ENCODE measurements around the gene PLG.
"Not testable (repeated sequence)": the region's sequence is repeated elsewhere in the genome, so short reads cannot be mapped to it uniquely, and the experiment has no call there.

Gene PLG

DNA sequence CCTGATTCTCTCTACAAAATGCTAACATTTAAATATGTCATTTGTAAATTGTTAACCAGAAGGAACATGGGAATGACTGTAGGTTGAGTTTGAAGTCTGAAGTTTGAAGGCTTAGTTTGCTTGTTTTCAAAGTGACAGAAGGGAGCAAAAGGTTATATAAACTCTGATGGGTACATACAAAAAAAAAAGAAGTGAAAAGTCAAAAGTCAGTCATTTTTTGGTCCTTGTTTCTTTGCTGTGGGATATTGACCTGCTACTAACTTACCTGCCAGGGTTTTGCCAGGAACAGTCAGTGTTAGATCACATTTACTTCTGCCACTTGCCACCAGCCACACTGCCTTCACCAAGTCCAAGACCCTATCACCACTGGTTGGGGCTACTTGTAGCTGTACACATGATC lies 6.9 kb downstream of the PLG start:
- not testable (repeated sequence) for DNase-seq

DNA sequence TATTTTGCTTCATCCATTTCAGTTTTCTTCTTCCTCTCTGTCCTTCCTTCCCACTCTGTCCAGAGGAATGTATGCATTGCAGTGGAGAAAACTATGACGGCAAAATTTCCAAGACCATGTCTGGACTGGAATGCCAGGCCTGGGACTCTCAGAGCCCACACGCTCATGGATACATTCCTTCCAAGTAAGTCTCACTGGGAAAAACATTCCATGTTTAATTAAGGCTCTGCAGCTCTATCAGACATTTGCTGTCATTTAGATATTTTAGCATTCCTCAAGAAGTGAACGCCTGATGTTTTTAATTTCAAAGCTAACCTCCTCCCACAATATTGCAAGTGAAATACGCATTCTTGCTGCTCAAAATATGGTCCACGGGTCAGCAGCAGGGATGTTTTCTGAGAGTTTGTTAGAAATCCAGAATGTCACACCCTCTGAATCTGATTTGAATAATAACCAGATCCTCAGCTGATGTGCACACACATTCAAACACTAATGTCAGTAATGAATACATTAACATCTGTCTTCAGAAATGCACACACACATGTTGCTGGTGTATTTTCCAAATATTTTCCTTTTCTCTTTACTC lies 12.8 kb downstream of the PLG start:
- DNase-seq, result no peak

DNA sequence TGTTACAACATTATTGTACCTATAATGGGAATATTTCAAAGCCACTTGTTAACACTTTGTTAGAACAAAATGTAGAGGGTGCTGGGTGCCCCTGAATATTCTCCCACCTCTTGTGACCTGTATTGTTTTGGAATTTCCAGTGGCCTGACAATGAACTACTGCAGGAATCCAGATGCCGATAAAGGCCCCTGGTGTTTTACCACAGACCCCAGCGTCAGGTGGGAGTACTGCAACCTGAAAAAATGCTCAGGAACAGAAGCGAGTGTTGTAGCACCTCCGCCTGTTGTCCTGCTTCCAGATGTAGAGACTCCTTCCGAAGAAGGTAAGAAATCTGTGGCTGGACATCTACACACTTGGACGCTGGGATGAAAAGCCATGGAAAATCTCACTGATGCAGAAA lies 28.9 kb downstream of the PLG start:
- no peak for DNase-seq

DNA sequence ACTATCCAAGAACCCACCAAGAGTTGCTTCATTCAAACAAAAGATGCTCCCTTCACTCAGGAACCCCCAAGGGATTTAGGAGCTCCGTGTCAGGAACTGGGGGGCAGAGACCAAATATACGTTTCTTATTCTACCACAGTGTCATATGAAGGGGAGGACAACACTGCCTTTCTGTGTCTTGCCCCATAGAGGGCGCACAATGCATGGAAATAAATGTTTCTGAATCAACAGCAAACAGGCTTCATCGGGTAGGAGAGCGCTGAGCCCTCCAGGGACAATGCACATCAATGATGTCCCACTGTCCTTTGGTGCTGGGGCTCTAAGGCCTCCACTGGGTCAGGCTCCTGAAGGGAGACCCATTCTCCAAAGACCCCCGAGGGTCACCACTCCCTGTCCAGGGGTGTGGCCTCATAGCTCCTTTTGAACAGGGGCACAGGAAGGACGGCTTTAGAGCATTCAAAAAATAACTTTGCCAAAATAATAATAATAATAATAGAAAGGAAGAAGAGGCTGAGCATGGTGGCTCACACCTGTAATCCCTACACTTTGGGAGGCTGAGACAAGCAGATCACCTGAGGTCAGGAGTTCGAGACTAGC lies 31.1 kb downstream of the PLG start:
- no peak for DNase-seq

DNA sequence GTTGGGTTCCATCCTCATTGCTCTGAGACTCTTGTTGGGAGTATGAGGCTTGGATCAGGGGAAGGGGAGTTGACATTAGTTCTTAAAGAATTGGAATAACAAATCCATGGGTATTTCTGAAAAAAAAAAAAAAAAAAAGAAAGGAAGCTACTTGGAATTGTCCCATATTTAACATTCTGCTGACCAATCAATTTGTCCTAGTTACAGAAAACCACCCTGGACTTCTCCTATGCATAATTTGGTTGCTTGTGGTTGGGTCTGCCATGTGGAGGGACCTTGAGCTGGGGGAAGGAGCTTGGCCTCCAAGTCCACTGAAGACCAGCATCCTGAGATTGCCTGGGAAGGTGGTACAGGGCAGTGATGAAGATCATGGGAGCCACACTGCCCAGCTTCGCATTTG lies 32.6 kb downstream of the PLG start:
- no peak for DNase-seq

DNA sequence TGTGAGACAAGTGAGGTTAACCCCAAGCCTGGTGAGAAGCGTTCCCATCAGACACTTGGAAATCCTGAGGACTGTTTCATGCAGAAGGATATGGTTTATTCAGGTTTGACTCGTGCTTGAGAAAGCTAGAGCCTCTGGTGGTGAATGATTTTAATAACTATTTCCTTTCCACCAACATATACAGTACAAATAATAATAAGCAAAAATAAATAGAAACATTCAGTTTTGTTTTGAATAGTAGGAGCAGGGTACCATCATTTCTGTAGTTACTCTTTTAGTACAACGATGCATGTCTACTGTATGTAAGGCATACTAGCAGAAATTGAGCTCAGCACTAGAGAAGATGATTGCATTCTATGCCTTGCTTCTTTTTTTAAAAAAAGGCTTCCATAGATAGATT lies 33.5 kb downstream of the PLG start:
- DNase-seq, result no peak

DNA sequence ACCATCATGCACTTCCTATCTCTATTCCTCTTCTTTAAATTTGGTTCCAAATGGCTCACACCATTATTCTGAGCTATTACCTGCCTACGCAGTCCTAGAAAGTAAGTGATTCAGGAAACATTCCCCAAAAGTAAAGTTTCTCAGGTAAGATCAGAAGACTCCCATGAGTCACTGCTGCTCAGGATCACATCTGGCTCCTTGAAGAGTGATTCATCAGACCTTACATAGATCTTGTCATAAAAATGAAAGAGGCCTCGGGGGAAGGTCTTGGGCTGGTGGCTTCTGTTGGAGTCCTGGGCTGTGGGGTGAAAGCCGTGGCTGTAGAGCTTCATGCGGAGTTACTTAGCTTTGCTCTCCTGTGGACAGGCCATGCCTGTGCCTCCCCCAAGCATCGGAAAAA lies 35.9 kb downstream of the PLG start:
- DNase-seq, result no peak

DNA sequence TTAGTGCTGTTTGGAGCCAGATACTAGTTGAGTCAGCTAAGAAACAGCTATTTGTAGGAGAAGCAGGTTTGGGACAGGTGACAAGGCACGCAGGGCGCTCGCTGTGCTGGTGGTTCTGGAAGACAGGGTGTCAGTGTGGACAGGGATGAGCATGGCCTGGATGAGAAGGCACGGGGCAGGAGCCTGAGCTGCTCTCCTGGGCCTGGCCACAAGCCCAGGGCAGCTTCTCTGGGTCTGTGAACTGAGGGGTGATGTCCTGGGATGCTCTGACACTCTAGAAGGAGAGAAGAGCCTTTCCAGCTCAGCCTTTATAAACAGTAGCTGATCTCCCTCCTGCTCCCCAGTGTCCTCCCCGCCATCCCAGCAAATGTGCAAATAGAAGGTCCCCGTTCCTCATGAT lies 37.9 kb downstream of the PLG start:
- DNase-seq, result no peak

DNA sequence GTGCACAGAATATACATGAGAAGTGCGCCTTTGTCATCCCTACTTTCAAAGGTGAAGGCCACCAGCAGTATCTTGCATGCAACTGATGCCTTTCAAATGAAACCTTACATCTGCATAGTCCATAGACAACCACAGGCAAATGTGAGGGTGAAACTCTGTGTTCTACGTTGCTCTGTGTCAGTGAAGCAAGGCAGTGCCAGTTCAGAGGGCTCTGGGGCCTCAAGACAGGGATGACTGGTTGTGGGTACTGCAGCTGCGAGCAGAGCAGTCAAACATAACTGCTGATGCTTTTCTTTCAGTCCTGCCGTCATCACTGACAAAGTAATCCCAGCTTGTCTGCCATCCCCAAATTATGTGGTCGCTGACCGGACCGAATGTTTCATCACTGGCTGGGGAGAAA lies 39.0 kb downstream of the PLG start:
- DNase-seq, result not testable (repeated sequence)

DNA sequence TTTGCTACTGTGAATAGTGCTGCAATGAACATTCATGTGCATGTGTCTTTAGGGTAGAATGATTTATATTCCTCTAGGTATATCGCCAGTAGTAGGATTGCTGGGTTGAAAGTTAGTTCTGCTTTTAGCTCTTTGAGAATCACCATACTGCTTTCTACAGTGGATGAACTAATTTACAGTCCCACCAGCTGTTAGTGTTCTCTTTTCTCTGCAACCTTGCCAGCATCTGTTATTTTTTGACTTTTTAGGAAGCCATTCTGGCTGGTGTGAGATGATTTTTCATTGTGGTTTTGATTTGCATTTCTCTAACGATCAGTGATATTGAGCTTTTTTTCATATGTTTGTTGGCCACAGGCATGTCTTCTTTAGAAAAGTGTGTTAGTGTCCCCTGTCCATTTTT lies 40.0 kb downstream of the PLG start:
- no peak for DNase-seq

DNA sequence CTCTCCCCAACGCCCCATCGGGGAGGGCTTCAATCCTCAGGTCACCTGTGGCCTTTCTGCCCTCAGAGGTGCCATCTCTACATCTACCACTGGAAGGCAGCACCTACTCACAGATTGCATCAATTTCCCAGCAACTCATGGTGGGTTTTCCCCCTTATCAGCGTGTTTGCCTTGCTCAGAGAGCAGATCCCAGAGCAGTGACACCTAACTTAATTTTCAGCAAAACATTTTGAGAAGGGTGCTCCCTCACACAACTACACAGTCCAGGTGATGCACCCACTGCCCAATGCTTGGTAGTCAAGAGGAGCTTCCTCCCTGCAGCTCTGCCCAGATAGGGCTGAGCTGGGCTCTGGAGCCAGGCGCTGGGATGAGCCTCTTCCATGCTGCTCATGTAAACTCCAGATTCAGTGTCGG lies 48.2 kb downstream of the PLG start:
- DNase-seq, result no peak

DNA sequence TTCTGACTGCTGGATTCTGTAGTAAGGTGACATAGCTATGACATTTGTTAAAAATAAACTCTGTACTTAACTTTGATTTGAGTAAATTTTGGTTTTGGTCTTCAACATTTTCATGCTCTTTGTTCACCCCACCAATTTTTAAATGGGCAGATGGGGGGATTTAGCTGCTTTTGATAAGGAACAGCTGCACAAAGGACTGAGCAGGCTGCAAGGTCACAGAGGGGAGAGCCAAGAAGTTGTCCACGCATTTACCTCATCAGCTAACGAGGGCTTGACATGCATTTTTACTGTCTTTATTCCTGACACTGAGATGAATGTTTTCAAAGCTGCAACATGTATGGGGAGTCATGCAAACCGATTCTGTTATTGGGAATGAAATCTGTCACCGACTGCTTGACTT lies 51.2 kb downstream of the PLG start:
- DNase-seq, result not testable (repeated sequence)

DNA sequence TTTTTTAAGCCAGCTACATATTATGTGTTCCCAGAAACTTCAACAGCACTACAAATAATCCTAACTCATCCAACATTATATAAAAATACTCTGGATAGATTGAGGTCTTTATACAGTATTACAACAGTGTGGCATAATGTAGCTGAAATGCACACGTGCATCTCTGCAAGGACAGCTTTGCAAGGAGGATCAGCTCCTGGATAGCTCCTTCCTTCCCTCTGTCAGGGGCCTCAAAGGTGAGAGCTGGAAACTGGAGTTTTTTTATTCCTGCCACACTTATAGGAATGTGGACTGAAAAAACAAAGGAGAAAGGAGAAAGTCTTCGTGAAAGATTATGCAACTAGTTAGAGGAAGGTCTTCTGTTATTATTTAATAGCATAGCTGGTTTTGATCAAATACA lies 53.1 kb downstream of the PLG start:
- no peak for DNase-seq

DNA sequence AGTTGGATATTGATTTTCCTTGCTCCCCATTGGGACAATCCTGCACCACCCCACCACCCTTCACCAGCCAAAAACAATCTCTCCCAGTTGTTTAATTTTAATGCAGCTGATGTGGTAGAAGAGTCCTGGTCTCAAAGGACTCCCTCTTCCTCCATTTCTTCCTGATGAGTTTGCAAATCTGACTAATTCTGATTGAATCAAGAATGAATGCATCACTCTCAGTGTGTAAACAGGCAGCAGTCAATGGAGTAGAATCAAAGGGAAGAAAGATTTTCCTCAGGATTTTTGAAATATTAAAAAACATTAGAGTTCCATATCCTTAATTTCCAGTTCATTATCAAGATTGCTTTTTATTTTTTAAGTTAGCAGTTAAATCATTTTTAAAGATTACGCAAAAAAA lies 54.0 kb downstream of the PLG start:
- no peak for DNase-seq

DNA sequence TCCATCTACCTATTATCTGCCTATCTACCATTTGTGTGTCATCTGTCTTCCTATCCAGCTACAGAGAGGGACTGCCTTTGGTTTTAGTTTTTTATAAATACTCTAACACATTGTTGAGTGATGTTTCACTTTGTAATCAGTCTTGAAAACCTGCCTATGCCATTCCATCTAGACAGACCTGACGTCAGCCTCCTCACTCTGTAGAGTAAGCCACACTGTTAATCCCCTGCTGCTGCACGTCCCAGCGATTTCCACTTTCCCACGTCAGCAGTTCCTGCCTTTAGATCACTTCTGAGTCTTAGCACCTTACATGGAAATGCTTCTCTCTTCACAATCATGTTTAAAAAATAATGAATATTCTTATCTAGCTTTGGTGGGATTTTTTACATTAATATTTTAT lies 54.8 kb downstream of the PLG start:
- DNase-seq, result no peak

DNA sequence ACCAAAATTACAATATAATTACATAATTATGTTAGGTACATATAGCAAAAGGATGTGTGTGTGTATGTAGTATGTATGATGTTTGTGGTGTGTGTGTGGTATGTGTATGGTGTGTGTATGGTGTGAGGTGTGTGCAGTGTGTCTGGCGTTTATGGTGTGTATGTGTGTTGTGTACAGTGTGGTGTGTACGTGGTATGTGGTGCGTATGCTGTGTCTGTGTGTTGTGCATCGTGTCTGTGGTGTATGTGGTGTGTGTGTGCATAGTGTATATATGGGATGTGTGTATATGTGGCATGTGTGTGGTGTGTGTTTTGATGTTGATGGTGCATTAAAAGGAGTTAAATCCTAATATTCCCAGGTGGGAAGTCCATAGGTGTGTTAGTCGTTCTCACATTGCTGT lies 62.8 kb downstream of the PLG start:
- DNase-seq, result no peak

DNA sequence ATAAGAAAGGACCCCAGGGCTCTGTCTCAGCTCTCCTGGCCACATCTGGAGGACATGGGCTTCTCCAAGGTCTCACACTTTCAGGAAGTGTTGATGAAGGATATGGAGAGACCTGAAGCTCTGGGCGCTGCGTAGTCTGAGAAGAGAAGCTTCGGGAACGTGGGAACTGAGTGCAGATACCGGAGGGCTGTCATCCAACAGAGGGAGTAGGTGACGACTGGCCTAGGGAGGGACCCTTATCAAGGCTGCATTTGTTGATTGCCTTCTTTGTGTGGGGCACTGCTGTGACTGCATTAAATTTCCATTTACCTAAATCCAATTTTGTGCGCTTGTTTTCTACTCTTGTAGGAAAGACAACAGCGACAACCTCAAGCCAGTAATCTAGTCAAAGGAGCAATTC lies 63.4 kb downstream of the PLG start:
- no peak for DNase-seq

DNA sequence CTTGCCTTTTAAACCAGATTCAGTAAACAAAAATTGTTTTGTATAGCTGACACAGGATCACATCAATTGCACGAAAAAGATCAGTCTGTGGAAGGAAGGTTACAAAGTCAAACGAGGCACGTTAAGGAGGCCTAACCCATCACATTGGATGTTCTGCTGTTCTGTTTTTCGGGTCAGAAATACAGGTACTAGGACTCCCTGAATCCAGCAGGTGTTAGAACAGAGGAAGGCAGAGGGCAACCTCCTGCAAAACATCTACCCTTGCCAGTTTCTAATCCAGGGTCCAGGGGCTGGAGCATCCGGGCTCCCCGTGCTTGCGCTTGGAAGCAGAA lies 64.6 kb downstream of the PLG start:
- DNase-seq, result no peak

DNA sequence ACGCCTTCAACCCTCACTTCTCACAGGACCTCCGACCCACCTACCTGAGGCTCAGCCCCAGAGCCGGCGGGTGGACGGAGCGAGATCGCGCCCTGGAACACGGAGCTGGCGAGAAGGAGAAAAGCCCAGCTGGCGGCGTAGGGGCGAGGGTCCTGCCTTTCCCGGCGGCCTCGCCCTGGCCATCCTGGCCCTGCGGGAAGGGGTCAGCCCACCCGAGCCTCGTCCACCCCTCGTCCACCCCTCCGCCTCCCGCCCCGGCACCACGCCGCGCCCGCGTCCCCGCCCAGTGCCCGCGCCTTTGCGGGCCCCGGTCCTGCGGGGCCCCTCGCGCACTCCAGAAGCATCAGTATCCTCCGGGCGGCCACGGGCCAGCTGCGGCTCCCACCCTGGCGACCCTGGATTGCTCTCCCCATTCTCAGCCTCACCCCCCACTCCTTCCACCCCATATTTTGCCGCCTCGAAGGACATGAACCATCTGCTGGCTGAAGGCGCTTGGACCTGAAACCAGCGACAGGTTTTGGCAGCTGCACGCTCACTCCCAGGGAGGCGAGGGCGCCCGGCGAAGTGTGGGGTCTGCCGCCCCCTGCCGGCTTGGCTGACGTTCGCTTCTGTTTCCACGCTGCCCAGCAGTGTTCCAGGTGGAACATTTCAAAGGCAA lies 65.1 kb downstream of the PLG start:
- DNase-seq, result no peak

DNA sequence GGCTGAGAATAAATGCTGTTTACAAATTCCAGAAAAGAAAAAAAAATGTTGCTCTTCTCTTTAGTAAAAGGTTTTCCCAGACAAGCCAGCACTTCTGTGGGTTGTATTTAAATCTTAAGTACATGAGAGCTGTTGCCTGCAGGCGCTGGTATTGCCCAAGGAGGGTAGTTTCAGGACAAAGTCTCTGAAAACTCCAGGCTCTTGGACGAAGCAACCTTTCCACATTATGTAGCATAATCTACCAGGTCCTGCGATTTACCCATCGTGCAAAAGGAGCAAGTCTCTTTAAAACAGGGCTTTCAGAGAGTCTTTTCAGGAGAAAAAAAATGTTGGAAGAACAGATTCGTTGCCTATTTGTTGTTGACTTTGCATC lies 65.6 kb downstream of the PLG start:
- DNase-seq, result no peak

DNA sequence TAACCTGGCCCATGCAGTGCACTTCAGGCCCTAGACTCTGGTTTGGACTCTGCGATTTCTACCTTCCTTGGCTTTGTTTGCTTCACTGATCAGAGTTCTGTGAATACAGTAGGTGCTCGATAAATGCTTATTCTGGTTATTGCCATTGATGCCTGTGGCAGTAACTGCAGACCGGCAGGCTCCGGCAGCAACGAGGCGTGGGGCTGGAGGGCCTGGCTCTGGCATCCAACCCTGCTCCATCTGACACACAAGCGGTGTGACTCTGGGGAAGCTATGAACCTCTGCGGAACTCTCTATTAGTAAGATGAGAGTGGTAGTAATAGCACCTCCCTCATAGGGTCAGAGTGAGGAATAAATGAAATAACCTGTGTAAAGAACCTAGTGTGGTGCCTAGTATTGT lies 66.1 kb downstream of the PLG start:
- DNase-seq, result no peak

DNA sequence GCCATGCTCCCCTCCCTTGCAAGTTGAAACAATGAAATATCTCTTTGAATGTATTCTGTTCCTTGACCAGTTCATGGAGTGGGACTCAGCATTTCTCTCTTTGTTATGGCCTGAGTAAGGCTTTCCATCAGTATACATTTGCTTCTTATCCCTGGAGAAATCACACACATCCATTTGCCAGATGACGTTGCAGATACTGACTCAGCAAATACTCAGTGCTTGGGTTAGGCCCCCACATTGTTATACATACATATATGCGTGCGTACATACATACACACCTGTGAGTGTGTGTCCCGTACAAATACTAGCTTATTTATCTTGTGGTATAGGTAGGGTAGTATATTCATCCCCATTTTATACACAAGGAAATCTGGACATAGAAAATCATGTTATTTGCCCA lies 72.4 kb downstream of the PLG start:
- DNase-seq, result no peak

DNA sequence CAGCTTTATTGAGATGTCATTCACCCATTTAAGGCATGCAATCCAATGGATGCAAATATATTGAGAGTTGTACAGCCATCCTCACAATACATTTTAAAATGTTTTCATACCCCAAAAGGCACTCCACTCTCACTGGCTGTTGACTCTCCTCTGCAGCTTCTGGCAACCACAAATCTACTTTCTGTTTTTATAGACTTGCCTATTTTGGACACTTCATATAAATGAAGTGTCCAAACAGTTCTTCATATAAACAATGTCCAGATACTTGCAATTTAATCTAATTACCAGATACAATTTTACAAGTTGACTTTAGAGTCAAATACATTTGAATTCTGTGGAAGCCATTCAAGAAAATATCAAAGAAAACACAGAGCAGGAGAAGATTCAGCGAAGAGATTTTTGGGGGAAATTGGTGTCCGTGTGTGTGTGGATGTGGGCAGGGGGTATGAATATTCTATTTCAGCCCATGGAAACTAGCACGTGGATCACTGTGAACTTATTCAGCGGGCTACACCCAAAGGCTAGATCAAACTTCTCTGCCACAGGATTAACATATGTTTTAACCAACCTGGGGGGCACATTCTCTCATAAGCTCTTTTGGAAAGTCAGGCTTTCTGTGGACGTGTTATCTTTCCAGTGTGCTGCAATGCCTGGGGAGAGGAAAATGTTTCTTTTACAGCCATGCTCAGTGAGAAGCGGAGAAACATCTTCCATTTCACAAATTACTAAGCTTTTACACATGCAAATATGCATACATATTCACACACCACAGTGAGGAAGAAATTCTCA lies 73.9 kb downstream of the PLG start:
- DNase-seq, result no peak

DNA sequence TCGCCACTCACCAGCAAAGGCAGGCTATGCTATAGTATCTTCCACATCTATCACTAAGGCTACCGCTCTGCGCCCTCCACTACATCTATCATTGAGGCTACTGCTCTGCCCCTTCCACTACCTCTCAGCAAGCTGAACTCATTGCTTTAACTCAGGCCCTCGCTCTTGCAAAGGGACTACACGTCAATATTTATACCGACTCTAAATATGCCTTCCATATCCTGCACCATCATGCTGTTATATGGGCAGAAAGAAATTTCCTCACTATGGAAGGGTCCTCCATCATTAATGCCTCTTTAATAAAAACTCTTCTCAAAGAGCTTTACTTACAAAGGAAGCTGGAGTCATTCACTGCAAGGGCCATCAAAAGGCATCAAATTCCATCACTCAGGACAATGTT lies 77.1 kb downstream of the PLG start:
- DNase-seq, result not testable (repeated sequence)
